Stomach (tissue), 4 donors: ENCODE results near the gene MACC1.

ENCODE experiments used
- CTCF ChIP-seq, 7 experiments: fragments of 450-650 bp in 4 of 7; fragments of 200-600 bp in 3 of 7; sonication (generic) in 3 of 7; IDR thresholded peaks; one replicate each; pipeline ENCODE4 v1.5.1; 2016 to 2019; ENCODE audit warnings: antibody characterized with exemption in 7 of 7, control low read depth in 2 of 7, mild to moderate bottlenecking in 1 of 7
- POLR2A ChIP-seq, 4 donors: fragments of 450-650 bp; IDR thresholded peaks; one replicate each; pipeline ENCODE4 v1.6.1; 2016; ENCODE audit warnings: antibody characterized with exemption in 4 of 4, control low read depth in 2 of 4, mild to moderate bottlenecking in 1 of 4, moderate library complexity in 1 of 4

- TF ChIP-seq CTCF (IDR thresholded peaks at IDR 0.05), result no peak
- TF ChIP-seq POLR2A (IDR thresholded peaks at IDR 0.05), result no peak
Observed at GRCh38 chr7:20222219-20222828, 5.1 kb upstream of the MACC1 start.
